Endodermal cell (in vitro differentiated cells): ENCODE measurements around the gene LGALS14. TPM values are rescaled to one million over a fixed set of nuclear protein-coding genes. Genes with fewer than 3 reads are reported as not detected.

ENCODE experiments used
- DNase-seq: peaks from one replicate; pipeline ENCODE4 v3.0.0-alpha.2; 2017
- H3K27ac ChIP-seq: 2 replicates; pipeline ENCODE4 v1.5.1; 2013; ENCODE audit warnings: mild to moderate bottlenecking, low read depth, low read length, moderate library complexity
- H3K27me3 ChIP-seq: 2 replicates; pipeline ENCODE4 v1.6.1; 2013; ENCODE audit warnings: mild to moderate bottlenecking, low read length, moderate library complexity; ENCODE audit not compliant: insufficient read depth, control insufficient read depth, poor library complexity, severe bottlenecking
- H3K36me3 ChIP-seq: 2 replicates; pipeline ENCODE4 v1.7.0; 2013; ENCODE audit warnings: mild to moderate bottlenecking, low read length, moderate library complexity; ENCODE audit not compliant: control insufficient read depth, insufficient read depth
- H3K4me1 ChIP-seq: one replicate; pipeline ENCODE4 v1.7.0; 2013; ENCODE audit warnings: low read length; ENCODE audit not compliant: control insufficient read depth, insufficient read depth
- H3K4me3 ChIP-seq: 2 replicates; pipeline ENCODE4 v1.5.1; 2013; ENCODE audit warnings: mild to moderate bottlenecking, low read length, moderate library complexity
- H3K9ac ChIP-seq: 2 replicates; pipeline ENCODE4 v1.6.1; 2013; ENCODE audit warnings: mild to moderate bottlenecking, low read length, moderate library complexity; ENCODE audit not compliant: poor library complexity, severe bottlenecking; ENCODE audit errors: extremely low read depth
- H3K9me3 ChIP-seq: 2 replicates; pipeline ENCODE4 v1.6.1; 2013; ENCODE audit warnings: mild to moderate bottlenecking, low read length, moderate library complexity; ENCODE audit not compliant: control insufficient read depth
- H3K27ac Mint-ChIP-seq: 2 replicates; pipeline ENCODE4 v1.8.0; 2020; ENCODE audit warnings: mixed read lengths
- H3K27me3 Mint-ChIP-seq: 2 replicates; pipeline ENCODE4 v1.8.0; 2021; ENCODE audit warnings: mild to moderate bottlenecking, mixed read lengths; ENCODE audit not compliant: insufficient read depth
- H3K36me3 Mint-ChIP-seq: 2 replicates; pipeline ENCODE4 v1.8.0; 2020; ENCODE audit warnings: low read depth, mixed read lengths
- H3K4me1 Mint-ChIP-seq: 2 replicates; pipeline ENCODE4 v1.8.0; 2020; ENCODE audit warnings: mixed read lengths
- H3K4me3 Mint-ChIP-seq: 2 replicates; pipeline ENCODE4 v1.8.0; 2020; ENCODE audit warnings: mild to moderate bottlenecking, moderate library complexity, mixed read lengths
- H3K9me3 Mint-ChIP-seq: 2 replicates; pipeline ENCODE4 v1.8.0; 2020; ENCODE audit warnings: mild to moderate bottlenecking, mixed read lengths
- CTCF ChIP-seq: fragments of 200-600 bp; sonication (generic); conservative IDR thresholded peaks from 2 replicates; pipeline ENCODE4 v1.5.0; 2021; ENCODE audit warnings: antibody characterized with exemption, mild to moderate bottlenecking
- WGBS, 2 experiments: methylation state at CpG; one replicate each; pipeline versions ENCODE4 v1.1.5 to v1.1.7; 2013; ENCODE audit warnings: missing lambda C conversion rate in 2 of 2, mixed read lengths in 1 of 2; ENCODE audit not compliant: insufficient coverage in 1 of 2, insufficient read length in 1 of 2; 5-methylcytosine and 5-hydroxymethylcytosine counted together
- total RNA-seq, 2 donors: library from RNA; stranded (reverse); fragmentation: NEBNext Ultra II Directional in 1 of 2; extraction: Animal tissue kit (Norgen Biotek cat#: 25700) in 1 of 2; gene quantifications; 2 replicates in 1 of 2; 3 replicates in 1 of 2; pipeline ENCODE4 v1.2.1, GENCODE V29; 2021

The LGALS14 gene
- total RNA-seq, 2 donors from 2014 or later: not detected

DNA sequence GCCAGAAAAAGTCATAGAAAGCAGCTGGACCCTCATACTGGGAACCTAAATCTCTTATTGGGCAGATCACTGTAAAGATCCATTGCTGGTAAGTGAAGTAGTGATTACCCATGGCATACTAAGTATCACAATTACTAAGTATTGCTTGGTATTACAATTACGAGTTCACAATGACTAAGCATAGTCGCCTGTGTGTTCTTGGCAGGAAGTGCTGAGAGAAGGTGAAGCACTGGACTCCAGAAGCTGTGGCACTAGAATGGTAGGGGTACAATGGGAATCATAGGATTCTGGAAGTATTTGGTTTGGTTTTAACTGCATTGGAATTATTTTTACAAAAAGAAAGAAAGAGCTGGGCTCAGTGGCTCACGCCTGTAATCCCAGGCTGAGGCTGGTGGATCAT, 28.3 kb upstream of the LGALS14 start:
- Histone ChIP-seq H3K4me3 (no peak overlapping the region), H3K9ac (no peak overlapping the region), H3K27ac (no peak overlapping the region), H3K36me3 (no peaks in the 10 kb centered on the region), H3K9me3 (no peaks in the 10 kb centered on the region), H3K27me3 (peaks cover 4% of the 10 kb centered on the region), H3K4me1 (no peaks in the 10 kb centered on the region)
- WGBS, 2 experiments: 82% methylated on average over 3 of the region's 3 CpGs
- H3K4me1 Mint-ChIP-seq: no peaks in the 10 kb centered on the region
- DNase-seq: no peak
- H3K27me3 Mint-ChIP-seq: no peaks in the 10 kb centered on the region
- H3K4me3 Mint-ChIP-seq: no peak overlapping the region
- H3K9me3 Mint-ChIP-seq: no peaks in the 10 kb centered on the region
- no peaks in the 10 kb centered on the region for H3K36me3 Mint-ChIP-seq
- H3K27ac Mint-ChIP-seq: no peak overlapping the region
- no peak for TF ChIP-seq CTCF

GRCh38 chr19:39677961-39678889, 26.1 kb upstream of the LGALS14 start:
- Mint-ChIP-seq H3K4me1 (no peaks in the 10 kb centered on the region), H3K27ac (no peak overlapping the region), H3K9me3 (no peaks in the 10 kb centered on the region), H3K4me3 (no peak overlapping the region), H3K27me3 (no peaks in the 10 kb centered on the region), H3K36me3 (no peaks in the 10 kb centered on the region)
- Histone ChIP-seq H3K9ac (no peak overlapping the region), H3K4me3 (no peak overlapping the region), H3K4me1 (no peaks in the 10 kb centered on the region), H3K9me3 (no peaks in the 10 kb centered on the region), H3K27ac (no peak overlapping the region), H3K36me3 (no peaks in the 10 kb centered on the region), H3K27me3 (peaks cover 4% of the 10 kb centered on the region)
- WGBS, 2 experiments: 79 to 88% methylated on average over 7 to 10 of the region's 10 CpGs
- DNase-seq: no peak
- TF ChIP-seq CTCF: no peak

DNA sequence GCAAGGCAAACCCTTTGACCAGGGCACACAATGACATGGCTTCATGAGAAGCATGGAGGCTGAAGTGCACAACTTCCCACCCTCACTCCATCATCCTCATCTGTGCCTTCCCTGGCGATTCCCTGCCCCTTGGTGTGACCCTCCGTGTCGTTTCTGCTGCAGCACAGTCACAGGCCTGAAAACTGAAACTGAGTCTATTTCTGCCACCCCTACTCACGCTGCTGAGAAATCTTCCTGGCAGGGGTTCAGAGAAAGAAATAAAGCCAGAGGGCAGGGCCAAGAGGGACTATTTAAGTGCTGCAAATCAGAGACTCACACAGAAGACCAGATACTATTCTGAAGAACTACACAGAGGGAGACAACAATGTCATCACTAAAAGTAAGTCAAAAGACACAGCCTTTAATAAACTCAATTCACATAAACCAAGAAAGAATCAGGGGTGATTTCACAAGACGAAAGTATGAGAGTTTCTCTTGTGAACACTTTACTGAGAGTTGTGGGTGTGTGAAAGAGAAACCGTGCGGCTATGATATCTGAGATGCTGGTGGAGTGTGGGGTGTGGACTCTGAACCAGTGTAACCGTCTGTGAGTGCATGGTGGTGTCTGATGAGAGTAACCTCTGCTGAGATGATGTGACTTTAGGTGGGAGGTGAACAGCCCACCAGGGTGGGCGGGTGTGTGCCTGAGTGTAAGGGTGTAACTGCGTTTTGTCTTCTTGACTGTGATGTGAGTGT, 25.1 kb upstream of the LGALS14 start:
- no peaks in the 10 kb centered on the region for H3K36me3 ChIP-seq
- no peak overlapping the region for H3K4me3 ChIP-seq
- 77 to 82% methylated on average over 7 to 10 of the region's 10 CpGs for WGBS, 2 experiments
- no peak for DNase-seq
- no peaks in the 10 kb centered on the region for H3K36me3 Mint-ChIP-seq
- H3K4me1 ChIP-seq: no peaks in the 10 kb centered on the region
- H3K9me3 ChIP-seq: no peaks in the 10 kb centered on the region
- H3K4me3 Mint-ChIP-seq: no peak overlapping the region
- no peaks in the 10 kb centered on the region for H3K9me3 Mint-ChIP-seq
- TF ChIP-seq CTCF: no peak
- no peak overlapping the region for H3K27ac Mint-ChIP-seq
- no peak overlapping the region for H3K9ac ChIP-seq
- H3K27me3 Mint-ChIP-seq: no peaks in the 10 kb centered on the region
- H3K27ac ChIP-seq: no peak overlapping the region
- no peaks in the 10 kb centered on the region for H3K4me1 Mint-ChIP-seq
- peaks cover 4% of the 10 kb centered on the region for H3K27me3 ChIP-seq
